ENCODE measurements around the gene FILIP1.

FILIP1 gene

GRCh38 chr6:75409928-75410327 lies 83.7 kb downstream of the FILIP1 start:
- Histone ChIP-seq H3K27me3 (ENCODE audit: control insufficient read depth in 3 of 3, insufficient read depth in 3 of 3, low read depth in 1 of 3, low read length in 3 of 3) (no peaks in the 10 kb centered on the region), H2BK15ac (ENCODE audit: low read length) (no peak overlapping the region), H3K4ac (ENCODE audit: low read length) (no peak overlapping the region), H2BK12ac (ENCODE audit: low read length) (no peak overlapping the region), H4K8ac (ENCODE audit: low read depth, low read length) (no peak overlapping the region), H3K79me1 (ENCODE audit: low read depth, low read length) (no peaks in the 10 kb centered on the region), H3K4me1 (ENCODE audit: control insufficient read depth in 2 of 2, insufficient read depth in 1 of 2, low read depth in 1 of 2, low read length in 2 of 2) (peaks cover 0 to 1% of the 10 kb centered on the region in 2 donors), H3K27ac (replicated peaks; ENCODE audit: low read length) (no peak overlapping the region), H4K91ac (ENCODE audit: low read depth, low read length, poor library complexity) (no peak overlapping the region), H3K9ac (ENCODE audit: low read depth, low read length, poor library complexity) (no peak overlapping the region), H3K14ac (ENCODE audit: low read length) (no peak overlapping the region), H3K23ac (ENCODE audit: low read depth, low read length, poor library complexity) (no peak overlapping the region), H2BK5ac (ENCODE audit: low read length) (no peak overlapping the region), H2AFZ (ENCODE audit: low read length) (no peak overlapping the region), H3K9me3 (replicated peaks in 1 of 2; ENCODE audit: control insufficient read depth in 2 of 2, insufficient read depth in 1 of 2, low read depth in 1 of 2, low read length in 2 of 2) (peaks cover 0 to 2% of the 10 kb centered on the region in 2 donors), H3K18ac (ENCODE audit: low read length) (no peak overlapping the region), H3K36me3 (replicated peaks in 1 of 2; ENCODE audit: control insufficient read depth in 2 of 2, insufficient read depth in 2 of 2, low read length in 2 of 2) (no peaks in the 10 kb centered on the region), H3K4me2 (ENCODE audit: insufficient read depth, low read length, poor library complexity, severe bottlenecking) (no peak overlapping the region), H3K4me3 (ENCODE audit: low read length in 2 of 2) (no peak overlapping the region), H2BK120ac (ENCODE audit: low read depth, low read length) (no peak overlapping the region), H2AK5ac (ENCODE audit: low read depth, low read length) (no peak overlapping the region)
- no peak for DNase-seq (ENCODE audit: low spot score)

- Histone ChIP-seq H2BK12ac (ENCODE audit: low read length) (no peak overlapping the region), H4K91ac (ENCODE audit: low read depth, low read length, poor library complexity) (no peak overlapping the region), H4K8ac (ENCODE audit: low read depth, low read length) (no peak overlapping the region), H3K14ac (ENCODE audit: low read length) (no peak overlapping the region), H3K4ac (ENCODE audit: low read length) (no peak overlapping the region), H3K4me2 (ENCODE audit: insufficient read depth, low read length, poor library complexity, severe bottlenecking) (no peak overlapping the region), H3K4me3 (ENCODE audit: low read length in 2 of 2) (no peak overlapping the region), H2BK15ac (ENCODE audit: low read length) (no peak overlapping the region), H3K36me3 (replicated peaks in 1 of 2; ENCODE audit: control insufficient read depth in 2 of 2, insufficient read depth in 2 of 2, low read length in 2 of 2) (no peaks in the 10 kb centered on the region), H3K79me1 (ENCODE audit: low read depth, low read length) (no peaks in the 10 kb centered on the region), H3K18ac (ENCODE audit: low read length) (no peak overlapping the region), H3K23ac (ENCODE audit: low read depth, low read length, poor library complexity) (no peak overlapping the region), H2AK5ac (ENCODE audit: low read depth, low read length) (no peak overlapping the region), H3K27me3 (ENCODE audit: control insufficient read depth in 3 of 3, insufficient read depth in 3 of 3, low read depth in 1 of 3, low read length in 3 of 3) (peaks cover 0 to 3% (median 0%) of the 10 kb centered on the region in 3 experiments), H3K27ac (replicated peaks; ENCODE audit: low read length) (no peak overlapping the region), H3K4me1 (ENCODE audit: control insufficient read depth in 2 of 2, insufficient read depth in 1 of 2, low read depth in 1 of 2, low read length in 2 of 2) (no peaks in the 10 kb centered on the region), H2BK120ac (ENCODE audit: low read depth, low read length) (no peak overlapping the region), H2AFZ (ENCODE audit: low read length) (no peak overlapping the region), H2BK5ac (ENCODE audit: low read length) (no peak overlapping the region), H3K9me3 (replicated peaks in 1 of 2; ENCODE audit: control insufficient read depth in 2 of 2, insufficient read depth in 1 of 2, low read depth in 1 of 2, low read length in 2 of 2) (peaks cover 0 to 2% of the 10 kb centered on the region in 2 donors), H3K9ac (ENCODE audit: low read depth, low read length, poor library complexity) (no peak overlapping the region)
- WGBS, 2 donors (ENCODE audit: extremely low coverage in 2 of 2, insufficient read length in 2 of 2, insufficient replicate concordance in 1 of 2): no CpG with 5 or more reads among the region's 3 CpGs
- DNase-seq (ENCODE audit: low spot score): no peak
These were observed 84.3 kb downstream of the FILIP1 start for GRCh38 chr6:75409286-75409685.

- Histone ChIP-seq H3K9ac (ENCODE audit: low read depth, low read length, poor library complexity) (no peak overlapping the region), H3K9me3 (replicated peaks in 1 of 2; ENCODE audit: control insufficient read depth in 2 of 2, insufficient read depth in 1 of 2, low read depth in 1 of 2, low read length in 2 of 2) (no peaks in the 10 kb centered on the region)
These were observed 90.0 kb downstream of the FILIP1 start for GRCh38 chr6:75403563-75404080.

GRCh38 chr6:75402296-75402695 lies 91.3 kb downstream of the FILIP1 start:
- H4K8ac ChIP-seq (ENCODE audit: low read depth, low read length): no peak overlapping the region
- H3K27me3 ChIP-seq (ENCODE audit: control insufficient read depth in 3 of 3, insufficient read depth in 3 of 3, low read depth in 1 of 3, low read length in 3 of 3): peaks cover 0 to 3% (median 0%) of the 10 kb centered on the region in 3 experiments
- H2BK15ac ChIP-seq (ENCODE audit: low read length): no peak overlapping the region
- no peak overlapping the region for H2BK12ac ChIP-seq (ENCODE audit: low read length)
- no peak overlapping the region for H3K27ac ChIP-seq (replicated peaks; ENCODE audit: low read length)
- no peak overlapping the region for H3K9ac ChIP-seq (ENCODE audit: low read depth, low read length, poor library complexity)
- no peak overlapping the region for H2AK5ac ChIP-seq (ENCODE audit: low read depth, low read length)
- H3K4ac ChIP-seq (ENCODE audit: low read length): no peak overlapping the region
- no peak for DNase-seq (ENCODE audit: low spot score)
- H3K79me1 ChIP-seq (ENCODE audit: low read depth, low read length): no peaks in the 10 kb centered on the region
- H3K9me3 ChIP-seq (replicated peaks in 1 of 2; ENCODE audit: control insufficient read depth in 2 of 2, insufficient read depth in 1 of 2, low read depth in 1 of 2, low read length in 2 of 2): no peaks in the 10 kb centered on the region
- no peak overlapping the region for H2BK5ac ChIP-seq (ENCODE audit: low read length)
- H3K36me3 ChIP-seq (replicated peaks in 1 of 2; ENCODE audit: control insufficient read depth in 2 of 2, insufficient read depth in 2 of 2, low read length in 2 of 2): no peaks in the 10 kb centered on the region
- no peak overlapping the region for H3K18ac ChIP-seq (ENCODE audit: low read length)
- H2AFZ ChIP-seq (ENCODE audit: low read length): no peak overlapping the region
- H3K4me2 ChIP-seq (ENCODE audit: insufficient read depth, low read length, poor library complexity, severe bottlenecking): no peak overlapping the region
- no peak overlapping the region for H3K14ac ChIP-seq (ENCODE audit: low read length)
- H3K4me1 ChIP-seq (ENCODE audit: control insufficient read depth in 2 of 2, insufficient read depth in 1 of 2, low read depth in 1 of 2, low read length in 2 of 2): peaks cover 0 to 4% of the 10 kb centered on the region in 2 donors
- H4K91ac ChIP-seq (ENCODE audit: low read depth, low read length, poor library complexity): no peak overlapping the region
- H2BK120ac ChIP-seq (ENCODE audit: low read depth, low read length): no peak overlapping the region
- H3K23ac ChIP-seq (ENCODE audit: low read depth, low read length, poor library complexity): no peak overlapping the region
- no CpG with 5 or more reads among the region's 3 CpGs for WGBS, 2 donors (ENCODE audit: extremely low coverage in 2 of 2, insufficient read length in 2 of 2, insufficient replicate concordance in 1 of 2)
- no peak overlapping the region for H3K4me3 ChIP-seq (ENCODE audit: low read length in 2 of 2)

More at GRCh38 chr6:75403563-75404080, 90.0 kb downstream of the FILIP1 start:
- H3K18ac ChIP-seq (ENCODE audit: low read length): no peak overlapping the region
- peaks cover 0 to 3% (median 0%) of the 10 kb centered on the region in 3 experiments for H3K27me3 ChIP-seq (ENCODE audit: control insufficient read depth in 3 of 3, insufficient read depth in 3 of 3, low read depth in 1 of 3, low read length in 3 of 3)
- DNase-seq (ENCODE audit: low spot score): no peak
- no peak overlapping the region for H2AFZ ChIP-seq (ENCODE audit: low read length)
- H3K79me1 ChIP-seq (ENCODE audit: low read depth, low read length): no peaks in the 10 kb centered on the region
- no peak overlapping the region for H2BK5ac ChIP-seq (ENCODE audit: low read length)
- H3K27ac ChIP-seq (replicated peaks; ENCODE audit: low read length): no peak overlapping the region
- no peak overlapping the region for H2BK120ac ChIP-seq (ENCODE audit: low read depth, low read length)
- no peak overlapping the region for H2BK12ac ChIP-seq (ENCODE audit: low read length)
- H3K14ac ChIP-seq (ENCODE audit: low read length): no peak overlapping the region
- H3K23ac ChIP-seq (ENCODE audit: low read depth, low read length, poor library complexity): no peak overlapping the region
- H3K4me2 ChIP-seq (ENCODE audit: insufficient read depth, low read length, poor library complexity, severe bottlenecking): no peak overlapping the region
- H4K91ac ChIP-seq (ENCODE audit: low read depth, low read length, poor library complexity): no peak overlapping the region
- H3K4ac ChIP-seq (ENCODE audit: low read length): no peak overlapping the region
- H3K36me3 ChIP-seq (replicated peaks in 1 of 2; ENCODE audit: control insufficient read depth in 2 of 2, insufficient read depth in 2 of 2, low read length in 2 of 2): no peaks in the 10 kb centered on the region
- WGBS, 2 donors (ENCODE audit: extremely low coverage in 2 of 2, insufficient read length in 2 of 2, insufficient replicate concordance in 1 of 2): no CpG with 5 or more reads among the region's 3 CpGs
- H2AK5ac ChIP-seq (ENCODE audit: low read depth, low read length): no peak overlapping the region
- H3K4me1 ChIP-seq (ENCODE audit: control insufficient read depth in 2 of 2, insufficient read depth in 1 of 2, low read depth in 1 of 2, low read length in 2 of 2): peaks cover 0 to 3% of the 10 kb centered on the region in 2 donors
- H2BK15ac ChIP-seq (ENCODE audit: low read length): no peak overlapping the region
- no peak overlapping the region for H4K8ac ChIP-seq (ENCODE audit: low read depth, low read length)
- H3K4me3 ChIP-seq (ENCODE audit: low read length in 2 of 2): no peak overlapping the region
